GM12875 (cell line): ENCODE data around the gene DAGLA.

Source experiments
- H3K4me3 ChIP-seq: one replicate; pipeline ENCODE4 v1.5.1; 2011; ENCODE audit warnings: low read depth, low read length, control low read depth
- TF ChIP-seq, protein P1 (sequence below): IDR thresholded peaks from 2 replicates; pipeline ENCODE4 v1.5.1; 2011; ENCODE audit warnings: low read depth, mild to moderate bottlenecking, control low read depth, inconsistent platforms, low read length, moderate library complexity, borderline replicate concordance; ENCODE audit not compliant: insufficient read depth

The DAGLA gene

DNA sequence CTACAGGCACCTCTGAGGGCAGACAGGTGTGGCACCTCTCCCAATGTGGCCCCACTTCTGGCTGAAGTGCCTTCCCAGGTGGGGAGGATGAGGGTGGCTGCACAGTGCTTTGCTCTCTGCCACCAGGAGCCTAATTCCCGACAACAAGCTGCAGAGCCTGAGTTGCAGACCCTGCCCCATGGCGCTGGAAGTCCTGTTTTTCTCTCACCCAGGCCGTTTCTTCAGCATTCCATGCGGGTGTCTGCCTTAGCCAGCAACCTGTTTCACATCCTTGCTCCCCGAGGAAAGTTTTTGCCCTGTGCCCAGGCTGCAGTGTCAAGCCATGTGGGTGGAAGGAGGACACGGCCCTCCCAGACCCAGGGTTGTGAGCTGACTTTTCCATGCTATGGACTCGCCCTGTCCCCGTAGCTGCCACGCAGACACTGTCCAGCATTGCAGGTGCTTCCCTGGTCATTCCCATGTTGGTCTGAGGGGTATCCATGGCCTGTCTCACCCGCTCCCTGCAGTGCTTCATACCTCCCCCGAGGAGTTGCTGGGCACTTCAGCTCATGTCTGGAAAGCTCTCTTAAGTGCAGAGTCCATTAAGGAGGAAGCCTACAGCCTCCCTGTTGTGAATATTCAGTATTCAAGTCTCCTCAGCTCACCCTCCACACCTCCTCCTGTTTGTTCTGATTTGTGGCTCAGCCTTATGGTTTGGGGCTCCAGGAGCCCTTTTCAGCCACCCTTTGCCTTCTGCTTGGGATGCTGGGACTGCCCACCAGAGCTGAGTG lies 2.9 kb downstream of the DAGLA start:
- H3K4me3 ChIP-seq = no peak overlapping the region
- TF ChIP-seq, protein P1, sequence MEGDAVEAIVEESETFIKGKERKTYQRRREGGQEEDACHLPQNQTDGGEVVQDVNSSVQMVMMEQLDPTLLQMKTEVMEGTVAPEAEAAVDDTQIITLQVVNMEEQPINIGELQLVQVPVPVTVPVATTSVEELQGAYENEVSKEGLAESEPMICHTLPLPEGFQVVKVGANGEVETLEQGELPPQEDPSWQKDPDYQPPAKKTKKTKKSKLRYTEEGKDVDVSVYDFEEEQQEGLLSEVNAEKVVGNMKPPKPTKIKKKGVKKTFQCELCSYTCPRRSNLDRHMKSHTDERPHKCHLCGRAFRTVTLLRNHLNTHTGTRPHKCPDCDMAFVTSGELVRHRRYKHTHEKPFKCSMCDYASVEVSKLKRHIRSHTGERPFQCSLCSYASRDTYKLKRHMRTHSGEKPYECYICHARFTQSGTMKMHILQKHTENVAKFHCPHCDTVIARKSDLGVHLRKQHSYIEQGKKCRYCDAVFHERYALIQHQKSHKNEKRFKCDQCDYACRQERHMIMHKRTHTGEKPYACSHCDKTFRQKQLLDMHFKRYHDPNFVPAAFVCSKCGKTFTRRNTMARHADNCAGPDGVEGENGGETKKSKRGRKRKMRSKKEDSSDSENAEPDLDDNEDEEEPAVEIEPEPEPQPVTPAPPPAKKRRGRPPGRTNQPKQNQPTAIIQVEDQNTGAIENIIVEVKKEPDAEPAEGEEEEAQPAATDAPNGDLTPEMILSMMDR = no peak

DNA sequence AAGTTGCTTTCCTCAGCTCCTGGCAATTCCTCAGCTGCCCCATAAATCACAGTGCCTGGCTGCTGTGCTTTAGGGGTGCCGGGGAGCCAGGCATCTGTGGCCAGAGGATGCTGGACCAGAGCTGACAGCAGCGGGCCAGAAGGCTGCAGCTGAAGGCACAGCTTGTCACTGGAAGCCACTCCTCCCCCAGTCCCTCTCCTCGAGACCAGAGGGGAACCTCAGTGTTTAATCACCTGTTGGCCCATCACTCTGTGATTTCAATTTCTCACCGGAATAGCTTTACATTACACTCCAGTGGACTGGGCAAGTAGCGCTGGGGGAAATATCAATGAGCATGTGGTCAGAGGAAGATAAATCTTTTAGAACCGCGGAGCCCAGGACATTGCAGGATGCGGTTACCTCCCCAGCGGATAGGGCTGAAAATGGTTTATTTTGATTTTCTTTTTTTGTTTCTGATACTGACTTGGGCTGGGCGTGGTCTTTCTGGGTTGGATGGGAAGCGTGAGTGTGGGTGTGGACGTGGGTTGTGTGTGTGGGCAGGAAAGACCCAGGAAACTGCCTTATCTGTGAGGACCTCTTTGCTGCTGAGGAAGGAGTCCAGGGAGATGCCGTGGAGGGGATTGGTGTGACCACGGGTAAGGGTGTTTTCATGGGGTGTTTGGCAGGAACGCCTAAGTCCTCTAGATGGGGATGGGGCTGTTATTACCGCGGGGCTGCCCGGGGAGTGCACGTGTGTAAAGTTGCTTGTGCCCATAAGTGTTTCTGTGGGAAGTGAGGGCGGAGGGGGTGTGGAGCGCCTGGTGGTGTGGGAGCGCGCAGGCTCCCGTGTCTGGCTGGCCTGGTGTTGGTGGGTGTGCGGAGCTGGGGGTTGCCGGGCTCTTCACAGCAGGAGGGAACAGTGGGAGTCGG lies 4.0 kb downstream of the DAGLA start:
- no peak overlapping the region for H3K4me3 ChIP-seq
- TF ChIP-seq, protein P1 = no peak

DNA sequence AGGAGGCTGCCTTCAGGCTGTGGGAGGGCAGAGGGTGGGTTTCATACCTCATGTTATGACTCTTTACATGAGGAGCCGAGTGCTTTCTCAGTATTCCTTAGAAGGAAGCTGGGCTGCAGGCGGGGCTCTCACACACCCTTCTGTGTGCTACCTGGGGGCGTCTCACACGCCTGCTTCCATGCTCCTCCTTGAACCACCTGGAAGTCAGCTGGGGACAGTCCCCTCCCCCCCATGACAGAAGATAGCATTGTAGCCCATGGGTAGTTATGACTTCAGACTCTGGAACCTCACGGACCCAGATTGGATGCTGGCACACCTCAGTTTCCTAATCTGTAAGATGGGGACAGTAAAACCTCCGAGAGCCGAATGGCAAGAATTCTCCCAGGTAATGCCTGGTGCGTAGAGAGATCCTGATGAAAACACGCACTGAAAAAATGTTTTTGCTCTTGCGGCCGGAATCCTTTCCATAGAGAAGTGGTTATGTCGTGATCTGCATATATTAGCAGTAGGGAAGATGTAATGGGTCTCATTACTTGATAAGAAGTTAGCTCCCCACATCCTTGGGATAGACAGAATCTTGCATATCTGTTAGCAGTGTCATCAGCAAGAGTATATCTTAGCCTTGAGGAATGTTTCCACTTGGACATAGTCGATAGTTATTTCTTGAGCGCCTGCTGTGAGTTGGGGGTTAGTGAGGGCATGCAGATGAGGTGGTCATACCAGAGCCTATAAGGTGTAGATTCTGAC lies 4.9 kb downstream of the DAGLA start:
- TF ChIP-seq, protein P1 = no peak

DNA sequence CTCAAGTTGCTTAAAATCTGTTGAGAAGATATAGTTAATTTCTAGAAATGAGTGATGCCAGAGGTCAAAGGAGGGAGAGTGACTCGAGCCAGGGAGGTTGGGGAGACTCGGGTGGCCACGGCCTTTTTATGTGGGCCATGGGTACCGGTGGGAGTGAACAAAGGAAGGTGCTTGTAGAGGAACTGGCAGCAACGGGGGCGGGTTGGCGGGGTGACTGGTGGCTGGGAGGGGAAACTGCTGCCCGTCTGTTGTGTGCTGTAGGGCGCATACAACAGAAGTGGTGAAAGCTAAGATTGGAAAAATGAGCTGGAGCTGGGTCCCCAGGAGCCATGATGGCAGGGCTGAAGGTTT lies 5.4 kb downstream of the DAGLA start:
- TF ChIP-seq, protein P1 = no peak
- no peak overlapping the region for H3K4me3 ChIP-seq

More for the DNA sequence above, 4.9 kb downstream of the DAGLA start:
- no peak overlapping the region for H3K4me3 ChIP-seq

DNA sequence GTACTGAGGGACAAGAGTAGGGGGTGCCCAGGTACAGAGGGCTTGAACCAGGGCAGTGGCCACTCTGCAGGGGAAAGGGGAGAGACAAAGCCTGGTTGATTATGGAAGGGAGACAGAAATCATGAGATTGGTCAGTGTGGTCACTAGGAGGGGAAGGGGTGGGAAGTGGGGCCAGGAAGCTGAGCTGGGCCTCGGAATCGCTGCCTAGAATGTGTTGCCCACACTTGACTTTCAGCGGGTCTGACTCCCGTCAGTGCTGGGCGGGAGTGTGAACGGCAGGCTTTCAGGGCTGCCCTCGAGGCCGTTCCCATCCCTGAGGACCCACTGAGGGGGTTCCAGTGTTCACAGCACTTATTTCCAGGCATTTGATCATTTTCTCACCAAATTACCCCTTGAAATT lies 5.9 kb downstream of the DAGLA start:
- H3K4me3 ChIP-seq = no peak overlapping the region
- TF ChIP-seq, protein P1 = no peak

DNA sequence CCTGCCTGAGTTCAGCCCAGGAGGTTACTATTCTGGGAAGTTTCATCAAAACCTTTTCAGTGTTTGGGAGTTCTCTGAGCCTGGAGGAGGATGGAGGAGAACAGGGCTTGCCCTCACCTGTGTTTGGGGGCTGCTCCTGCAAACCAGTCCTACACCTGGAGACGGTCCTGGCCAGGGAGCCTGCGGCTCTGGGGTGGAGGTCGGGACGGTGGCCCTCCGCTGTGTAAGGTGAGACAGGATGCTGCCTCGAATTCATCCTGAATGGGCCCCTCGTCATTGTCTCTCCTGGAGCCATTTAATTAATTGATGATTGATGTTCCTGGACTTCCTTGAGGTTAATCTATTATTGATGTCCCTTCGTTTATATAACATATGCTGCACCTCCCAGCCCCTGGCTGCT lies 6.3 kb downstream of the DAGLA start:
- no peak overlapping the region for H3K4me3 ChIP-seq

More for the DNA sequence above, 6.3 kb downstream of the DAGLA start:
- TF ChIP-seq, protein P1 = no peak
